ENCODE data around the gene BFSP2. TPM values are rescaled to one million over a fixed set of nuclear protein-coding genes. Genes with fewer than 3 reads are reported as not detected.

The BFSP2 gene
- total and polyA plus RNA-seq, 7 experiments from 2014 or later = 0.72 TPM; not detected in 6

DNA sequence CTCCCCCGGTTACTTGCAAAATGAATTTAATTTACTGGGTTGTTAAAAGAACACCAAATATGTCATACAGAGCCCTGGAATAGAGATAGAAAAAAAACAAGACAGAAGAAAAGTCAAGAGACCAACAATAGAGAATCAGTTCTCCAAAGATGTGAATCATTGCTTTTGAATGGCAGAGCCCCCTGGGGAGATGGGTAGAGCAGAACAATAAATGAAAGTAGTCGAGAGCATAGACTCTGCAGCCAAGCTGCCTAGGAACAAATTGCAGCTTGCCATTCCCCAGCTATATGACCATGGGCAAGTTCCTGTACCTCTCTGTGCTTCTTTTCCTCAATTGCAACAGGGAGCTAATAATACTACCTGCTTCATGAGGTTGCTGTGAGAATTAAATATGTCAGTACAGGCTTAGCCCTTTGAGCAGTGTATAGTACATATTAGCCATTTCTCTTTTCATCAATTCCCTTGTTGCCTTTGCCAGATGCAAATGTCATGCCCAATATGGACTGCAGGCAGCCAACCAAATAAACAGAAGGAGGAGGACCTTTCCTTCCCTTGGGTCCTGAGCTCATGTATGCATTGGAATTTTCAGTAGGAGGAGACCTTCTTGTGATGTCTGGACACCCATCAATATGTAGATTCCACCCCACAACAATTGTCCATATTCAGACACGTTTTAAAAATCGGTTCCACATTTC, 25.0 kb upstream of the BFSP2 start:
- Histone ChIP-seq H3K9me3 (ENCODE audit: control insufficient read depth in 2 of 3, low read length in 3 of 3) (no peaks in the 10 kb centered on the region), H3K27ac (ENCODE audit: low read depth, low read length) (no peak overlapping the region), H3K36me3 (ENCODE audit: control insufficient read depth in 2 of 3, insufficient read depth in 3 of 3, low read length in 3 of 3) (no peaks in the 10 kb centered on the region), H3K27me3 (ENCODE audit: control insufficient read depth in 2 of 2, insufficient read depth in 2 of 2, low read length in 2 of 2) (no peaks in the 10 kb centered on the region), H3K4me1 (ENCODE audit: control insufficient read depth in 2 of 2, insufficient read depth in 2 of 2, low read length in 2 of 2) (no peaks in the 10 kb centered on the region), H3K4me3 (ENCODE audit: low read length) (no peak overlapping the region)
- no peak for DNase-seq
- H3K27ac Mint-ChIP-seq = no peak overlapping the region
- no peak overlapping the region for H3K4me3 Mint-ChIP-seq
- no peaks in the 10 kb centered on the region for H3K4me1 Mint-ChIP-seq
- ChIA-PET CTCF (no interaction called here), POLR2A (no interaction called here)
- H3K9me3 Mint-ChIP-seq = no peaks in the 10 kb centered on the region
- intact Hi-C loops (cut with micrococcal nuclease) = no loop called here
- no peak for ATAC-seq
- peaks cover 0 to 10% (median 0%) of the 10 kb centered on the region in 5 donors for H3K27me3 Mint-ChIP-seq
- H3K36me3 Mint-ChIP-seq = no peaks in the 10 kb centered on the region

DNA sequence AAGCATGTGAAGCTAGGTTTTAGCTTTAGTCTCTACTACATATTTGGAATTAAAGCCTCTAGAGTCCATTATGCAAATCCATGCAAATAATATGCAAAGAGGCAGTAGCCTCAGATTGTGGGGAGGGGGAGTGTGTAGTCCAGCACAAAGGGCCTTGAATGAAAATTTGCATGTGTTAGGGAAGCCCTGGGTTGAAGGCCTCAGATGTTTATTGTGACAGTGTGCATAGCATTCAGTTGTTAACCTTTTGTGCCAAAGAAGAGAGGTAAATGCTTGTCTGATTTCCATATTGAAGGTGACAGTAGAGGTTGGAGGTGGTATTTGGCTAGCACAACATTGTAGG, 24.5 kb upstream of the BFSP2 start:
- DNase-seq = no peak
- Mint-ChIP-seq H3K27ac (no peak overlapping the region), H3K9me3 (no peaks in the 10 kb centered on the region), H3K36me3 (no peaks in the 10 kb centered on the region), H3K4me3 (no peak overlapping the region), H3K4me1 (no peaks in the 10 kb centered on the region), H3K27me3 (peaks cover 0 to 6% (median 0%) of the 10 kb centered on the region in 5 donors)
- no peak for ATAC-seq
- Histone ChIP-seq H3K9me3 (ENCODE audit: control insufficient read depth in 2 of 3, low read length in 3 of 3) (no peaks in the 10 kb centered on the region), H3K27me3 (ENCODE audit: control insufficient read depth in 2 of 2, insufficient read depth in 2 of 2, low read length in 2 of 2) (no peaks in the 10 kb centered on the region), H3K36me3 (ENCODE audit: control insufficient read depth in 2 of 3, insufficient read depth in 3 of 3, low read length in 3 of 3) (no peaks in the 10 kb centered on the region), H3K4me1 (ENCODE audit: control insufficient read depth in 2 of 2, insufficient read depth in 2 of 2, low read length in 2 of 2) (no peaks in the 10 kb centered on the region), H3K27ac (ENCODE audit: low read depth, low read length) (no peak overlapping the region), H3K4me3 (ENCODE audit: low read length) (no peak overlapping the region)
- intact Hi-C loops (cut with micrococcal nuclease) = no loop called here
- ChIA-PET POLR2A (no interaction called here), CTCF (no interaction called here)

DNA sequence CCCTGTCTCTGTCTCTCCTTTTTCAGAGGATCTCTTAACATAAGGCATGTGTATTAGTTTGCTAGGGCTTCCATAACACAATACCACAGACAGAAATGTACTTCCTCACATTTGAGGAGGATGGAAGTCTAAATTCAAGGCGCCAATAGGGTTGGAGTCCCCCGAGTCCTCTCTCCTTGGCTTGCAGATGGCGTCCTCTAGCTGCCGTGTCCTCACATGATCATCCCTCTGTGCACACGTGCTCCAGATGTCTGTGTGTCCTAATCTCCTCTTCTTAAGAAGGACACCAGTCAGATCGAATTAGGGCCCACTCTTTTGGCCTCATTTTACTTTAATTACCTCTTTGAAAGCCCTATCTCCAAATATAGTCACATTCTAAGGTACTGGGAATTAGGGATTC, 23.0 kb upstream of the BFSP2 start:
- H3K4me3 Mint-ChIP-seq = no peak overlapping the region
- intact Hi-C loops (cut with micrococcal nuclease) = loop anchor here in 1 of 2 donors (2.0 kb wide), 1 partner anchor 650 kb away; no protein-coding TSS in a partner anchor
- H3K27ac Mint-ChIP-seq = no peak overlapping the region
- Histone ChIP-seq H3K9me3 (ENCODE audit: control insufficient read depth in 2 of 3, low read length in 3 of 3) (no peaks in the 10 kb centered on the region), H3K4me1 (ENCODE audit: control insufficient read depth in 2 of 2, insufficient read depth in 2 of 2, low read length in 2 of 2) (no peaks in the 10 kb centered on the region), H3K4me3 (ENCODE audit: low read length) (no peak overlapping the region), H3K36me3 (ENCODE audit: control insufficient read depth in 2 of 3, insufficient read depth in 3 of 3, low read length in 3 of 3) (no peaks in the 10 kb centered on the region), H3K27me3 (ENCODE audit: control insufficient read depth in 2 of 2, insufficient read depth in 2 of 2, low read length in 2 of 2) (no peaks in the 10 kb centered on the region), H3K27ac (ENCODE audit: low read depth, low read length) (no peak overlapping the region)
- ChIA-PET CTCF (no interaction called here), POLR2A (no interaction called here)
- ATAC-seq (no peak), DNase-seq (no peak)
- no peaks in the 10 kb centered on the region for H3K4me1 Mint-ChIP-seq
- H3K36me3 Mint-ChIP-seq = no peaks in the 10 kb centered on the region
- H3K27me3 Mint-ChIP-seq = peaks cover 0 to 4% (median 0%) of the 10 kb centered on the region in 5 donors
- no peaks in the 10 kb centered on the region for H3K9me3 Mint-ChIP-seq

DNA sequence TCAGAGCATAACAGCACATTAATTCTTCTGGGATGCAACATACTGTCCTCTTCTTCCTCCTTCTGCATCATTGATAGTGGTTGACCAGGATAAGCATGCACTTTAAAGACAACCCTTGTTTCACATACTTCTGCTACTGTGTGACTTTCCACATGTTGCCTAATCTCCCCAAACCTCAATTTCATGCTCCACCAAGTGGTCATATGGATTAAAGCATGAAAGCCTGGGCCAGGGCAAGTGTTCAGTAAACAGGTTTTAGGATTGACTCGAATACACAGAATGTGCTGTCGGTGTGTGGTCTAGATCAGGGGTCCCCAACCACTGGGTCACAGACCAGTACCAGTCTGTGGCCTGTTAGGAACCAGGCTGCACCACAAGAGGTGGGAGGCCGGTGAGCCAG, 22.5 kb upstream of the BFSP2 start:
- no peak for DNase-seq
- H3K9me3 Mint-ChIP-seq = no peaks in the 10 kb centered on the region
- CTCF ChIA-PET = no interaction called here
- peaks cover 0 to 3% (median 0%) of the 10 kb centered on the region in 5 donors for H3K27me3 Mint-ChIP-seq
- no peaks in the 10 kb centered on the region for H3K36me3 Mint-ChIP-seq
- Histone ChIP-seq H3K27me3 (ENCODE audit: control insufficient read depth in 2 of 2, insufficient read depth in 2 of 2, low read length in 2 of 2) (no peaks in the 10 kb centered on the region), H3K9me3 (ENCODE audit: control insufficient read depth in 2 of 3, low read length in 3 of 3) (no peaks in the 10 kb centered on the region), H3K27ac (ENCODE audit: low read depth, low read length) (no peak overlapping the region), H3K4me1 (ENCODE audit: control insufficient read depth in 2 of 2, insufficient read depth in 2 of 2, low read length in 2 of 2) (no peaks in the 10 kb centered on the region), H3K4me3 (ENCODE audit: low read length) (no peak overlapping the region), H3K36me3 (ENCODE audit: control insufficient read depth in 2 of 3, insufficient read depth in 3 of 3, low read length in 3 of 3) (no peaks in the 10 kb centered on the region)
- intact Hi-C loops (cut with micrococcal nuclease) = loop anchor here in 1 of 2 donors (2.0 kb wide), 1 partner anchor 651 kb away; no protein-coding TSS in a partner anchor
- ATAC-seq = no peak
- H3K4me3 Mint-ChIP-seq = no peak overlapping the region
- H3K27ac Mint-ChIP-seq = no peak overlapping the region
- no peaks in the 10 kb centered on the region for H3K4me1 Mint-ChIP-seq
- POLR2A ChIA-PET = no interaction called here

DNA sequence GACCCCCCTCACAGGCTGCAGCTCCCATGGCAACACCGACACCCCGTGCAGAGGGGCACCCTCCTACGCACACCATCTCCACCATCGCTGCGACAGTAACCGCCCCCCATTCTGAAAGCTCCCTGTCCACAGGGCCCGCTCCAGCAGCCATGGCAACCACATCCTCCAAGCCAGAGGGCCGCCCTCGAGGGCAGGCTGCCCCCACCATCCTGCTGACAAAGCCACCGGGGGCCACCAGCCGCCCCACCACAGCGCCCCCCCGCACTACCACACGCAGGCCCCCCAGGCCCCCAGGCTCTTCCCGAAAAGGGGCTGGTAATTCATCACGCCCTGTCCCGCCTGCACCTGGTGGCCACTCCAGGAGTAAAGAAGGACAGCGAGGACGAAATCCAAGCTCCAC, 19.9 kb upstream of the BFSP2 start:
- no peaks in the 10 kb centered on the region for H3K4me1 Mint-ChIP-seq
- ChIA-PET POLR2A (no interaction called here), CTCF (no interaction called here)
- no peak overlapping the region for H3K27ac Mint-ChIP-seq
- Histone ChIP-seq H3K9me3 (ENCODE audit: control insufficient read depth in 2 of 3, low read length in 3 of 3) (no peaks in the 10 kb centered on the region), H3K36me3 (ENCODE audit: control insufficient read depth in 2 of 3, insufficient read depth in 3 of 3, low read length in 3 of 3) (no peaks in the 10 kb centered on the region), H3K4me3 (ENCODE audit: low read length) (no peak overlapping the region), H3K4me1 (ENCODE audit: control insufficient read depth in 2 of 2, insufficient read depth in 2 of 2, low read length in 2 of 2) (no peaks in the 10 kb centered on the region), H3K27ac (ENCODE audit: low read depth, low read length) (no peak overlapping the region), H3K27me3 (ENCODE audit: control insufficient read depth in 2 of 2, insufficient read depth in 2 of 2, low read length in 2 of 2) (no peaks in the 10 kb centered on the region)
- H3K4me3 Mint-ChIP-seq = no peak overlapping the region
- intact Hi-C loops (cut with micrococcal nuclease) = loop anchor here in 1 of 2 donors (10.0 kb wide), 1 partner anchor 345 kb away; the partner anchor contains the start of gene TMEM108
- no peak for ATAC-seq
- no peaks in the 10 kb centered on the region for H3K9me3 Mint-ChIP-seq
- DNase-seq = no peak
- H3K27me3 Mint-ChIP-seq = no peaks in the 10 kb centered on the region
- H3K36me3 Mint-ChIP-seq = no peaks in the 10 kb centered on the region

DNA sequence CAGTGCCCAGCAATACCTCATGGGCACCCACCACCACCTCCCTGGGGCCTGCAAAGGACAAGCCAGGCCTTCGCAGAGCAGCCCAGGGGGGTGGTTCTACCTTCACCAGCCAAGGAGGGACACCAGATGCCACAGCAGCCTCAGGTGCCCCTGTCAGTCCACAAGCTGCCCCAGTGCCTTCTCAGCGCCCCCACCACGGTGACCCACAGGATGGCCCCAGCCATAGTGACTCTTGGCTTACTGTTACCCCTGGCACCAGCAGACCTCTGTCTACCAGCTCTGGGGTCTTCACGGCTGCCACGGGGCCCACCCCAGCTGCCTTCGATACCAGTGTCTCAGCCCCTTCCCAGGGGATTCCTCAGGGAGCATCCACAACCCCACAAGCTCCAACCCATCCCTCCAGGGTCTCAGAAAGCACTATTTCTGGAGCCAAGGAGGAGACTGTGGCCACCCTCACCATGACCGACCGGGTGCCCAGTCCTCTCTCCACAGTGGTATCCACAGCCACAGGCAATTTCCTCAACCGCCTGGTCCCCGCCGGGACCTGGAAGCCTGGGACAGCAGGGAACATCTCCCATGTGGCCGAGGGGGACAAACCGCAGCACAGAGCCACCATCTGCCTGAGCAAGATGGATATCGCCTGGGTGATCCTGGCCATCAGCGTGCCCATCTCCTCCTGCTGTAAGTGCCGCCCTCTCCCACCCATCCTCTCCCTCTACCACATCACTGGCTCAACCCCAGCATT, 19.2 kb upstream of the BFSP2 start:
- Mint-ChIP-seq H3K27me3 (peaks cover 0 to 3% (median 0%) of the 10 kb centered on the region in 5 donors), H3K9me3 (no peaks in the 10 kb centered on the region), H3K4me3 (no peak overlapping the region), H3K4me1 (no peaks in the 10 kb centered on the region), H3K36me3 (no peaks in the 10 kb centered on the region), H3K27ac (no peak overlapping the region)
- ATAC-seq (no peak), DNase-seq (no peak)
- intact Hi-C loops (cut with micrococcal nuclease) = loop anchor here in 1 of 2 donors (10.0 kb wide), 1 partner anchor 346 kb away; the partner anchor contains the start of gene TMEM108
- no peak overlapping the region for H3K27ac ChIP-seq (ENCODE audit: low read depth, low read length)
- no peaks in the 10 kb centered on the region for H3K27me3 ChIP-seq (ENCODE audit: control insufficient read depth in 2 of 2, insufficient read depth in 2 of 2, low read length in 2 of 2)
- ChIA-PET POLR2A (no interaction called here), CTCF (no interaction called here)
- H3K9me3 ChIP-seq (ENCODE audit: control insufficient read depth in 2 of 3, low read length in 3 of 3) = no peaks in the 10 kb centered on the region
- H3K4me1 ChIP-seq (ENCODE audit: control insufficient read depth in 2 of 2, insufficient read depth in 2 of 2, low read length in 2 of 2) = no peaks in the 10 kb centered on the region
- no peaks in the 10 kb centered on the region for H3K36me3 ChIP-seq (ENCODE audit: control insufficient read depth in 2 of 3, insufficient read depth in 3 of 3, low read length in 3 of 3)
- no peak overlapping the region for H3K4me3 ChIP-seq (ENCODE audit: low read length)
